ENCODE data around the gene DGCR2.

DNA sequence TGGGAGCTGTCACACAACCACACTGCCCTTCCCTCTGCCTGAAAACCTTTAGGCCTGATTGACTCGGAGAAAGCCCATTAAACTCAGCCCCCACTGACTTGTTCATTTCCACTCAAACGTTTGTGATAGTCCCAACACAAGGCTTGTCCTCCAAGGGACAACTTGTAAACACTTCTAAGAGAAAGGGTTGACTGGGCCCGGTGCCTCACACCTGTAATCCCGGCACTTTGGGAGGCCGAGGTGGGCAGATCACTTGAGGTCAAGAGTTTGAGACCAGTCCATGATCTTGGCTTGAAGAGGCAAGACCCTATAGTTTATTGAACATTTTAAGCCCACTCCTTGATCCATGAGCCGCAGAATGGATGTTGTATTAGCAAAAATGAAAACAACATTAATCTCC is 122.8 kb downstream of the DGCR2 start:
- TF ChIP-seq, protein P1, sequence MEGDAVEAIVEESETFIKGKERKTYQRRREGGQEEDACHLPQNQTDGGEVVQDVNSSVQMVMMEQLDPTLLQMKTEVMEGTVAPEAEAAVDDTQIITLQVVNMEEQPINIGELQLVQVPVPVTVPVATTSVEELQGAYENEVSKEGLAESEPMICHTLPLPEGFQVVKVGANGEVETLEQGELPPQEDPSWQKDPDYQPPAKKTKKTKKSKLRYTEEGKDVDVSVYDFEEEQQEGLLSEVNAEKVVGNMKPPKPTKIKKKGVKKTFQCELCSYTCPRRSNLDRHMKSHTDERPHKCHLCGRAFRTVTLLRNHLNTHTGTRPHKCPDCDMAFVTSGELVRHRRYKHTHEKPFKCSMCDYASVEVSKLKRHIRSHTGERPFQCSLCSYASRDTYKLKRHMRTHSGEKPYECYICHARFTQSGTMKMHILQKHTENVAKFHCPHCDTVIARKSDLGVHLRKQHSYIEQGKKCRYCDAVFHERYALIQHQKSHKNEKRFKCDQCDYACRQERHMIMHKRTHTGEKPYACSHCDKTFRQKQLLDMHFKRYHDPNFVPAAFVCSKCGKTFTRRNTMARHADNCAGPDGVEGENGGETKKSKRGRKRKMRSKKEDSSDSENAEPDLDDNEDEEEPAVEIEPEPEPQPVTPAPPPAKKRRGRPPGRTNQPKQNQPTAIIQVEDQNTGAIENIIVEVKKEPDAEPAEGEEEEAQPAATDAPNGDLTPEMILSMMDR (IDR thresholded peaks at IDR 0.05 in 2 of 3, conservative IDR thresholded peaks at IDR 0.05 in 1 of 3; ENCODE audit: control insufficient read depth in 2 of 3, extremely low read depth in 1 of 3, insufficient read depth in 1 of 3, low read depth in 3 of 3, low read length in 3 of 3): no peak
- TF ChIP-seq RFX5 (IDR thresholded peaks at IDR 0.05; ENCODE audit: low read depth, low read length) (no peak), YY1 (IDR thresholded peaks at IDR 0.05; ENCODE audit: low read depth, low read length) (no peak), POLR2A (IDR thresholded peaks at IDR 0.05; ENCODE audit: low read depth, low read length) (no peak), NR2F1 (conservative IDR thresholded peaks at IDR 0.05) (no peak), CHD1 (IDR thresholded peaks at IDR 0.05; ENCODE audit: low read depth, low read length) (no peak)
